ENCODE results near the gene CAP2. TPM values are rescaled to one million over a fixed set of nuclear protein-coding genes. Genes with fewer than 3 reads are reported as not detected.

The CAP2 gene
- total and polyA plus RNA-seq, 2 experiments from 2014 or later = 6.7 to 9.1 TPM

DNA sequence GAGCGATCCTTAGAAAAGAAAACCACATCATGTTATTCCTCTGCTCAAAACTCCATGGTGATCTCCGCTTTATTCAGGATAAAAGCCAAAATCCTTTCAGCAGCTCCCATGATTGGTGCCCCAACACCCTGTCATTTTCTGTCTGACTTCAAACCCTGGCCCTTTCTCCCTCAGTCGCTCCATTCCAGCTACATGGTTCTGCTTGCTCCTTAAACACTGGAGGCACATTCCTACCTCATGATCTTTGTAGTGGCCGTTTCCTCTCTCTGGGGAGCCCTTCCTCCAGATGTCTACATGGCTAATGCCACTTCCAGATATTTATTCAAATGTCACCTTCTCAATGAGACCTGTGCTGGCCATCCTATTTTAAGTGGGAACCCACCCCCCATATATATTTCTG lies 100.8 kb downstream of the CAP2 start:
- peaks cover 22% of the 10 kb centered on the region for H3K4me1 Mint-ChIP-seq
- no peaks in the 10 kb centered on the region for H3K9me2 ChIP-seq (ENCODE audit: insufficient read depth)
- ATAC-seq (no peak), DNase-seq (ENCODE audit: low spot score) (no peak)
- H3K27ac Mint-ChIP-seq = peak overlapping the region; percentile 76; the same call in 1 of the 2 replicates
- H3K27me3 Mint-ChIP-seq (ENCODE audit: insufficient read depth, low read depth, poor library complexity) = no peaks in the 10 kb centered on the region
- H3F3A ChIP-seq (replicated peaks; ENCODE audit: low read depth) = no peaks in the 10 kb centered on the region
- no peaks in the 10 kb centered on the region for H3K27me3 ChIP-seq (ENCODE audit: insufficient read depth)
- no peaks in the 10 kb centered on the region for H4K20me1 ChIP-seq (replicated peaks; ENCODE audit: insufficient read depth)
- no peak overlapping the region for H3K4me3 ChIP-seq
- H3K4me3 Mint-ChIP-seq = no peak overlapping the region
- no peaks in the 10 kb centered on the region for H3K9me3 Mint-ChIP-seq
- H3K36me3 ChIP-seq (ENCODE audit: insufficient read depth) = no peaks in the 10 kb centered on the region
- no peak overlapping the region for H3K4me2 ChIP-seq
- TF ChIP-seq, protein P1, sequence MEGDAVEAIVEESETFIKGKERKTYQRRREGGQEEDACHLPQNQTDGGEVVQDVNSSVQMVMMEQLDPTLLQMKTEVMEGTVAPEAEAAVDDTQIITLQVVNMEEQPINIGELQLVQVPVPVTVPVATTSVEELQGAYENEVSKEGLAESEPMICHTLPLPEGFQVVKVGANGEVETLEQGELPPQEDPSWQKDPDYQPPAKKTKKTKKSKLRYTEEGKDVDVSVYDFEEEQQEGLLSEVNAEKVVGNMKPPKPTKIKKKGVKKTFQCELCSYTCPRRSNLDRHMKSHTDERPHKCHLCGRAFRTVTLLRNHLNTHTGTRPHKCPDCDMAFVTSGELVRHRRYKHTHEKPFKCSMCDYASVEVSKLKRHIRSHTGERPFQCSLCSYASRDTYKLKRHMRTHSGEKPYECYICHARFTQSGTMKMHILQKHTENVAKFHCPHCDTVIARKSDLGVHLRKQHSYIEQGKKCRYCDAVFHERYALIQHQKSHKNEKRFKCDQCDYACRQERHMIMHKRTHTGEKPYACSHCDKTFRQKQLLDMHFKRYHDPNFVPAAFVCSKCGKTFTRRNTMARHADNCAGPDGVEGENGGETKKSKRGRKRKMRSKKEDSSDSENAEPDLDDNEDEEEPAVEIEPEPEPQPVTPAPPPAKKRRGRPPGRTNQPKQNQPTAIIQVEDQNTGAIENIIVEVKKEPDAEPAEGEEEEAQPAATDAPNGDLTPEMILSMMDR (conservative IDR thresholded peaks at IDR 0.05; ENCODE audit: low read depth in 2 of 2) = no peak
- TF ChIP-seq ZNF114 (CRISPR knock-in tag; IDR thresholded peaks at IDR 0.05) (no peak), CREB1 (CRISPR knock-in tag; IDR thresholded peaks at IDR 0.05; ENCODE audit: low read depth) (no peak), EZH2 (IDR thresholded peaks at IDR 0.05; ENCODE audit: low read depth, unreplicated experiment) (no peak)
- no peaks in the 10 kb centered on the region; the same call in 2 of the 3 replicates for H3K36me3 Mint-ChIP-seq (ENCODE audit: low read depth)
- no peak overlapping the region for H2AFZ ChIP-seq
- no peak overlapping the region for H3K27ac ChIP-seq (ENCODE audit: low read depth)
- H3K4me1 ChIP-seq (ENCODE audit: insufficient read depth) = peaks cover 9% of the 10 kb centered on the region; the same call in 1 of the 2 replicates
- no peaks in the 10 kb centered on the region for H3K79me2 ChIP-seq (replicated peaks; ENCODE audit: insufficient read depth)

DNA sequence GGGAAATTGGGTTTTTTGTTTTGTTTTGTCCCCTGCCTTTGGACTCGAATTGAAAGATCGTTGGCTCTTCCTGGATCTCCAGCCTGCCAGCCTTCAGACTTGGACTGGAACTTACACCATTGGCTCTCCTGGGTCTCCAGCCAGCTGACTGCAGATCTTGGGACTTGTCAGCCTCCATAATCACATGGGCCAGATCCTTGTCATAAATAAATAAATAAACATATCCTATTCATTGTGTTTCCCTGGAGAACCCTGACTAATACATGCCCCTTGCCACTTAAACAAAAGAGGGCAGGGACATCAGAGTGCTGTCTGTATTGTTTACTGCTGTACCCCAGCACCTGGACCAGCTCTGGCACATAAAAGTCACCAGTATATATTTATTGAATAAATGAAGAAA lies 101.5 kb downstream of the CAP2 start:
- no peaks in the 10 kb centered on the region for H3F3A ChIP-seq (replicated peaks; ENCODE audit: low read depth)
- H3K79me2 ChIP-seq (replicated peaks; ENCODE audit: insufficient read depth) = no peaks in the 10 kb centered on the region
- Mint-ChIP-seq H3K36me3 (ENCODE audit: low read depth) (no peaks in the 10 kb centered on the region; the same call in 2 of the 3 replicates), H3K4me3 (no peak overlapping the region), H3K27ac (no peak overlapping the region), H3K9me3 (no peaks in the 10 kb centered on the region), H3K27me3 (ENCODE audit: insufficient read depth, low read depth, poor library complexity) (no peaks in the 10 kb centered on the region), H3K4me1 (peaks cover 22% of the 10 kb centered on the region)
- ATAC-seq (no peak), DNase-seq (ENCODE audit: low spot score) (no peak)
- no peaks in the 10 kb centered on the region for H3K36me3 ChIP-seq (ENCODE audit: insufficient read depth)
- no peak overlapping the region for H3K27ac ChIP-seq (ENCODE audit: low read depth)
- no peak overlapping the region for H3K4me2 ChIP-seq
- H4K20me1 ChIP-seq (replicated peaks; ENCODE audit: insufficient read depth) = no peaks in the 10 kb centered on the region
- no peaks in the 10 kb centered on the region for H3K27me3 ChIP-seq (ENCODE audit: insufficient read depth)
- H3K4me1 ChIP-seq (ENCODE audit: insufficient read depth) = peaks cover 9% of the 10 kb centered on the region; the same call in 1 of the 2 replicates
- no peak overlapping the region for H2AFZ ChIP-seq
- H3K9me2 ChIP-seq (ENCODE audit: insufficient read depth) = no peaks in the 10 kb centered on the region
- H3K4me3 ChIP-seq = no peak overlapping the region
- no peak for TF ChIP-seq CREB1 (CRISPR knock-in tag; IDR thresholded peaks at IDR 0.05; ENCODE audit: low read depth)
- TF ChIP-seq EZH2phosphoT487 (IDR thresholded peaks at IDR 0.05; ENCODE audit: unreplicated experiment) = no peak
- TF ChIP-seq NANOG (IDR thresholded peaks at IDR 0.05; ENCODE audit: borderline replicate concordance) = no peak
- TF ChIP-seq, protein P1 (conservative IDR thresholded peaks at IDR 0.05; ENCODE audit: low read depth in 2 of 2) = no peak
- TF ChIP-seq ZNF331 (CRISPR knock-in tag; IDR thresholded peaks at IDR 0.05; ENCODE audit: low read depth) = no peak
- TF ChIP-seq ZNF114 (CRISPR knock-in tag; IDR thresholded peaks at IDR 0.05) = no peak
- no peak for TF ChIP-seq STAT1 (IDR thresholded peaks at IDR 0.05; ENCODE audit: unreplicated experiment)
- TF ChIP-seq, protein P2, sequence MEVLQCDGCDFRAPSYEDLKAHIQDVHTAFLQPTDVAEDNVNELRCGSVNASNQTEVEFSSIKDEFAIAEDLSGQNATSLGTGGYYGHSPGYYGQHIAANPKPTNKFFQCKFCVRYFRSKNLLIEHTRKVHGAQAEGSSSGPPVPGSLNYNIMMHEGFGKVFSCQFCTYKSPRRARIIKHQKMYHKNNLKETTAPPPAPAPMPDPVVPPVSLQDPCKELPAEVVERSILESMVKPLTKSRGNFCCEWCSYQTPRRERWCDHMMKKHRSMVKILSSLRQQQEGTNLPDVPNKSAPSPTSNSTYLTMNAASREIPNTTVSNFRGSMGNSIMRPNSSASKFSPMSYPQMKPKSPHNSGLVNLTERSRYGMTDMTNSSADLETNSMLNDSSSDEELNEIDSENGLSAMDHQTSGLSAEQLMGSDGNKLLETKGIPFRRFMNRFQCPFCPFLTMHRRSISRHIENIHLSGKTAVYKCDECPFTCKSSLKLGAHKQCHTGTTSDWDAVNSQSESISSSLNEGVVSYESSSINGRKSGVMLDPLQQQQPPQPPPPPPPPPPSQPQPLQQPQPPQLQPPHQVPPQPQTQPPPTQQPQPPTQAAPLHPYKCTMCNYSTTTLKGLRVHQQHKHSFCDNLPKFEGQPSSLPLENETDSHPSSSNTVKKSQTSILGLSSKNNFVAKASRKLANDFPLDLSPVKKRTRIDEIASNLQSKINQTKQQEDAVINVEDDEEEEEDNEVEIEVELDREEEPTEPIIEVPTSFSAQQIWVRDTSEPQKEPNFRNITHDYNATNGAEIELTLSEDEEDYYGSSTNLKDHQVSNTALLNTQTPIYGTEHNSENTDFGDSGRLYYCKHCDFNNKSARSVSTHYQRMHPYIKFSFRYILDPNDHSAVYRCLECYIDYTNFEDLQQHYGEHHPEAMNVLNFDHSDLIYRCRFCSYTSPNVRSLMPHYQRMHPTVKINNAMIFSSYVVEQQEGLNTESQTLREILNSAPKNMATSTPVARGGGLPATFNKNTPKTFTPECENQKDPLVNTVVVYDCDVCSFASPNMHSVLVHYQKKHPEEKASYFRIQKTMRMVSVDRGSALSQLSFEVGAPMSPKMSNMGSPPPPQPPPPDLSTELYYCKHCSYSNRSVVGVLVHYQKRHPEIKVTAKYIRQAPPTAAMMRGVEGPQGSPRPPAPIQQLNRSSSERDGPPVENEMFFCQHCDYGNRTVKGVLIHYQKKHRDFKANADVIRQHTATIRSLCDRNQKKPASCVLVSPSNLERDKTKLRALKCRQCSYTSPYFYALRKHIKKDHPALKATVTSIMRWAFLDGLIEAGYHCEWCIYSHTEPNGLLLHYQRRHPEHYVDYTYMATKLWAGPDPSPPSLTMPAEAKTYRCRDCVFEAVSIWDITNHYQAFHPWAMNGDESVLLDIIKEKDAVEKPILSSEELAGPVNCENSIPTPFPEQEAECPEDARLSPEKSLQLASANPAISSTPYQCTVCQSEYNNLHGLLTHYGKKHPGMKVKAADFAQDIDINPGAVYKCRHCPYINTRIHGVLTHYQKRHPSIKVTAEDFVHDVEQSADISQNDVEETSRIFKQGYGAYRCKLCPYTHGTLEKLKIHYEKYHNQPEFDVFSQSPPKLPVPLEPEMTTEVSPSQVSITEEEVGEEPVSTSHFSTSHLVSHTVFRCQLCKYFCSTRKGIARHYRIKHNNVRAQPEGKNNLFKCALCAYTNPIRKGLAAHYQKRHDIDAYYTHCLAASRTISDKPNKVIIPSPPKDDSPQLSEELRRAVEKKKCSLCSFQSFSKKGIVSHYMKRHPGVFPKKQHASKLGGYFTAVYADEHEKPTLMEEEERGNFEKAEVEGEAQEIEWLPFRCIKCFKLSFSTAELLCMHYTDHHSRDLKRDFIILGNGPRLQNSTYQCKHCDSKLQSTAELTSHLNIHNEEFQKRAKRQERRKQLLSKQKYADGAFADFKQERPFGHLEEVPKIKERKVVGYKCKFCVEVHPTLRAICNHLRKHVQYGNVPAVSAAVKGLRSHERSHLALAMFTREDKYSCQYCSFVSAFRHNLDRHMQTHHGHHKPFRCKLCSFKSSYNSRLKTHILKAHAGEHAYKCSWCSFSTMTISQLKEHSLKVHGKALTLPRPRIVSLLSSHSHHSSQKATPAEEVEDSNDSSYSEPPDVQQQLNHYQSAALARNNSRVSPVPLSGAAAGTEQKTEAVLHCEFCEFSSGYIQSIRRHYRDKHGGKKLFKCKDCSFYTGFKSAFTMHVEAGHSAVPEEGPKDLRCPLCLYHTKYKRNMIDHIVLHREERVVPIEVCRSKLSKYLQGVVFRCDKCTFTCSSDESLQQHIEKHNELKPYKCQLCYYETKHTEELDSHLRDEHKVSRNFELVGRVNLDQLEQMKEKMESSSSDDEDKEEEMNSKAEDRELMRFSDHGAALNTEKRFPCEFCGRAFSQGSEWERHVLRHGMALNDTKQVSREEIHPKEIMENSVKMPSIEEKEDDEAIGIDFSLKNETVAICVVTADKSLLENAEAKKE (CRISPR knock-in tag; IDR thresholded peaks at IDR 0.05) = no peak
- TF ChIP-seq, protein P3, sequence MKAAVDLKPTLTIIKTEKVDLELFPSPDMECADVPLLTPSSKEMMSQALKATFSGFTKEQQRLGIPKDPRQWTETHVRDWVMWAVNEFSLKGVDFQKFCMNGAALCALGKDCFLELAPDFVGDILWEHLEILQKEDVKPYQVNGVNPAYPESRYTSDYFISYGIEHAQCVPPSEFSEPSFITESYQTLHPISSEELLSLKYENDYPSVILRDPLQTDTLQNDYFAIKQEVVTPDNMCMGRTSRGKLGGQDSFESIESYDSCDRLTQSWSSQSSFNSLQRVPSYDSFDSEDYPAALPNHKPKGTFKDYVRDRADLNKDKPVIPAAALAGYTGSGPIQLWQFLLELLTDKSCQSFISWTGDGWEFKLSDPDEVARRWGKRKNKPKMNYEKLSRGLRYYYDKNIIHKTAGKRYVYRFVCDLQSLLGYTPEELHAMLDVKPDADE (IDR thresholded peaks at IDR 0.05) = no peak
- TF ChIP-seq EZH2 (IDR thresholded peaks at IDR 0.05; ENCODE audit: low read depth, unreplicated experiment) = no peak

All from GM23338 (cell line).